Measurements from ENCODE around the gene SYTL3.

DNA sequence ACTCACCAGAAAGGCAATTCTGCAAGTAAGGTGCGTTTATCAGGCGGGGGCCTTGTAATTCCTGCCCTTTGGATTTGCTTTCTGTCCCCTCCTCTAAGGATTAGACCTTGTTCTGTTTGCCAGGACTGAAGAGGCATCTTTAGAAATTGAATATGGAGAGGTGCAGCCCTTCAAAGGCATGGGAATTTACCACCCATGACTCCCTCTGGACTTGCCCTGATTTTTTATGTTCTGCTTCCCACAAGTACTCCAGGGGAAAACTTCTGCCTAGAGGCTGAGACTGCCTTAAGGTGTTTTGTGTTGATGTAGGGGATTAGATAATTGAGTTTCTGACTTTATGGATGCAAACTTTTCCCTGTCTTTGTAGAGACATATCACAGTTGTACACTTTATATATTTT, 30.2 kb downstream of the SYTL3 start:
- TF ChIP-seq, protein P1, sequence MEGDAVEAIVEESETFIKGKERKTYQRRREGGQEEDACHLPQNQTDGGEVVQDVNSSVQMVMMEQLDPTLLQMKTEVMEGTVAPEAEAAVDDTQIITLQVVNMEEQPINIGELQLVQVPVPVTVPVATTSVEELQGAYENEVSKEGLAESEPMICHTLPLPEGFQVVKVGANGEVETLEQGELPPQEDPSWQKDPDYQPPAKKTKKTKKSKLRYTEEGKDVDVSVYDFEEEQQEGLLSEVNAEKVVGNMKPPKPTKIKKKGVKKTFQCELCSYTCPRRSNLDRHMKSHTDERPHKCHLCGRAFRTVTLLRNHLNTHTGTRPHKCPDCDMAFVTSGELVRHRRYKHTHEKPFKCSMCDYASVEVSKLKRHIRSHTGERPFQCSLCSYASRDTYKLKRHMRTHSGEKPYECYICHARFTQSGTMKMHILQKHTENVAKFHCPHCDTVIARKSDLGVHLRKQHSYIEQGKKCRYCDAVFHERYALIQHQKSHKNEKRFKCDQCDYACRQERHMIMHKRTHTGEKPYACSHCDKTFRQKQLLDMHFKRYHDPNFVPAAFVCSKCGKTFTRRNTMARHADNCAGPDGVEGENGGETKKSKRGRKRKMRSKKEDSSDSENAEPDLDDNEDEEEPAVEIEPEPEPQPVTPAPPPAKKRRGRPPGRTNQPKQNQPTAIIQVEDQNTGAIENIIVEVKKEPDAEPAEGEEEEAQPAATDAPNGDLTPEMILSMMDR (IDR thresholded peaks at IDR 0.05), result no peak
- TF ChIP-seq POLR2A (IDR thresholded peaks at IDR 0.05) (no peak), EP300 (IDR thresholded peaks at IDR 0.05; ENCODE audit: low read depth) (no peak)
